Measurements from ENCODE around the gene S100A1.

GRCh38 chr1:153586347-153586746 lies 41.9 kb upstream of the S100A1 start:
- no peak for TF ChIP-seq CTCF (IDR thresholded peaks at IDR 0.05; ENCODE audit: poor library complexity)
- TF ChIP-seq EZH2 (IDR thresholded peaks at IDR 0.05; ENCODE audit: borderline replicate concordance): no peak
